AG09309 (cell line): Measurements from ENCODE around the gene TGFBR3L.
"Not testable (repeated sequence)": the region's sequence is repeated elsewhere in the genome, so short reads cannot be mapped to it uniquely, and the experiment has no call there.

ENCODE experiments used
- DNase-seq: peaks from one replicate; pipeline ENCODE4 v3.0.0-alpha.2; 2010; ENCODE audit warnings: low read depth
- H3K4me3 ChIP-seq: 2 replicates; pipeline ENCODE4 v1.5.1; 2011; ENCODE audit warnings: mild to moderate bottlenecking, low read depth, low read length, moderate library complexity; ENCODE audit not compliant: control insufficient read depth
- CTCF ChIP-seq: IDR thresholded peaks from 2 replicates; pipeline ENCODE4 v1.5.1; 2011; ENCODE audit warnings: mild to moderate bottlenecking, low read depth, low read length, inconsistent platforms; ENCODE audit not compliant: insufficient read depth, control insufficient read depth; ENCODE audit errors: missing control alignments

TGFBR3L gene

DNA sequence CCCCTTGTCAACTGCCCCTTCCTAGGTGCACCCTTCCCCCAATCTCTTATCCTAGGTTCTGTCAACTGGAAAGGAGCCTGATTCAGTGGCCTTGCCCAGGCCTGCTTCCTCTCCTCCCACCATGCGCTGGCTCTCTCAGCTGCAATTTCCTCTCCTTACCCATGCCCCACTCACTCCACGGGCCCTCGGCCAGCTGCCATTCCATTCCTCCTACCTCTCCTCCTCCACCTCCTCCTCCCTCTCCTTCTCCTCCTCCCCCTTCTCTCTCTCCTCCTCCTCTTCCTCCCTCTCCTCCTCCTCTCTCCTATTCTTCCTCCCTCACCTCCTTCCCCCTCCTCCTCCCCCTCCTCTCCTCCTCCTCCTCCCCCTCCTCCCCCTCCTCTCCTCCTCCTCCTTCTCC is 38.4 kb downstream of the TGFBR3L start:
- H3K4me3 ChIP-seq: no peak overlapping the region
- DNase-seq: no peak
- no peak for TF ChIP-seq CTCF

GRCh38 chr19:7953576-7953975 is 38.9 kb downstream of the TGFBR3L start:
- no peak for DNase-seq
- no peak for TF ChIP-seq CTCF
- H3K4me3 ChIP-seq: no peak overlapping the region

DNA sequence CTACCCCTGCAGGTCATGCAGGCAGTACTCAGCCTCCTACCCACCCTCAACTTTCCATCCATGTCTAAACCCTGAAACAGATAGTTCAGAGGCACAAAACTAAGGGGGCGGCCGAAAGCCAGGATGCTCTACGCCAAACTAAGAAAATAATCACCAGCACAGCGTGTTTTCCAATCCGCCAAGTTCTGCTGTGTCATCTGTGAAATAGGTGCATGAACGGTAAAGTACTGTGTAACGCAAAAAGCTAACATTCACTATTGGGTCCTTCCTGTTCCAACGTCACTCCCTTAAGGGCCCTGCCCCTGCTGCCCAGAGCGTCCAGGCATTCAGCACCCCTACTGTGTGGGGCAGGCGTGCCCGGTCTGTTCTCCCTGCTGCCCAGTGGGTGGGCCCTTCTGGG is 41.1 kb downstream of the TGFBR3L start:
- DNase-seq: no peak
- TF ChIP-seq CTCF: no peak
- no peak overlapping the region for H3K4me3 ChIP-seq

- DNase-seq: no peak
- no peak overlapping the region for H3K4me3 ChIP-seq
- TF ChIP-seq CTCF: no peak
These were observed 44.6 kb downstream of the TGFBR3L start for GRCh38 chr19:7959211-7959610.

GRCh38 chr19:7961082-7961481 is 46.5 kb downstream of the TGFBR3L start:
- not testable (repeated sequence) for H3K4me3 ChIP-seq, DNase-seq

- no peak overlapping the region for H3K4me3 ChIP-seq
- TF ChIP-seq CTCF: no peak
- no peak for DNase-seq
These were observed 47.4 kb downstream of the TGFBR3L start for GRCh38 chr19:7961920-7962626.

DNA sequence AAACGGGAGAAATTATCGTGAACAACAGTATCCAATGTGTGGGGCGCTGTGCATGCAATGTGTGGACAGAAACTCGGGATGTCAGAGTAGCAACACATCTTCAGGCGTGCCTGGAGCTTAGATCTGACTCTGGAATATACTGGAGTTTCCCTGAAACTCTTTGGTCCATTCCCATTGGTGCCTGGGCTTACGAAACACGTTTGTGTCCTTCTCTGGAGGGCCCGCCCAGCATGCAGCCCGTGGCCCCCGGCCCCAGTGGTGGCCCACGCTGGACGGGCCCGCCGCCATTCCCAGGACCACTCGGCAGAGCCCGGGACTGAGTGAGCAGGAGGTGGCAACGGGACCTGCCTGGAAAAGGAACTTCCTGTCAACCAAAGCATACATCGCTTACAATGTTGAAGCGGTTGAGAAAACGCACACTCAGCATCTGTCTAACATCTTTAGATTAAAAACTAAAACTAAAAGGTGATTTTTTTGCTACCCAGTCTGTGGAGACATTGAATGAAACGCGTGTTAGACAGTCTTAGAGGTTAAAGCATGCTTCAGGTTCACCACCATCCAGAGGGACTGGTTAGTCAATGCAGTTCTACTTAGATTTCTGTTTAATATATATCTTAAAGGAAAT is 48.1 kb downstream of the TGFBR3L start:
- no peak for TF ChIP-seq CTCF
- H3K4me3 ChIP-seq: no peak overlapping the region
- DNase-seq: no peak
